Aorta (tissue), 4 donors: ENCODE data around the gene ACP6. TPM values are rescaled to one million over a fixed set of nuclear protein-coding genes. Genes with fewer than 3 reads are reported as not detected.

Source experiments
- polyA plus RNA-seq, 2 donors: library from polyadenylated mRNA; stranded (reverse); fragments of 200-250 nt; gene quantifications; one replicate each; pipeline ENCODE4 v1.2.3, GENCODE V29; 2013
- total RNA-seq, 2 donors: library from RNA; stranded (reverse); fragmentation: NEBNext Ultra II Directional; extraction: Animal tissue kit (Norgen Biotek cat#: 25700); gene quantifications; one replicate each; pipeline ENCODE4 v1.2.1, GENCODE V29; 2021
- donor health status: healthy with polysubstance abuse.
- donor health status: Bipolar disorder and iron deficiency.
- donor health status: DM: no; HTN: no; CAD: no.
- donor health status: DM: yes; HTN: yes; CAD: no.

ACP6 gene
- total and polyA plus RNA-seq, 4 donors = 5.9 to 24.0 (median 14.5) TPM

Other genes with a start within 250 kb of the ACP6 start
- gene BCL9, start 129.0 kb downstream of the ACP6 start, total RNA-seq = 10 to 100 TPM; 20.5 to 28.9 TPM
- 1 to 10 TPM; 4.6 to 5.1 TPM for gene BCL9, start 129.0 kb downstream of the ACP6 start, polyA plus RNA-seq
- gene GJA5, start 90.1 kb upstream of the ACP6 start, total RNA-seq = 10 to 100 TPM; 59.1 to 77.2 TPM
- gene GJA5, start 90.1 kb upstream of the ACP6 start, polyA plus RNA-seq = 10 to 100 TPM in 1 of 2 donors, 1 to 10 TPM in 1; 7.5 to 17.6 TPM
- gene GJA8, start 232.3 kb upstream of the ACP6 start, total RNA-seq = not detected
- not detected for gene GJA8, start 232.3 kb upstream of the ACP6 start, polyA plus RNA-seq